ENCODE results near the gene CREB5. TPM values are rescaled to one million over a fixed set of nuclear protein-coding genes. Genes with fewer than 3 reads are reported as not detected.

Gene CREB5
- total and polyA plus RNA-seq, 2 of the 8 experiments (the other 6 are each of a cell fraction or from before 2014, with no cell fraction given) = 2.4 to 2.7 TPM

- no peak for TF ChIP-seq ZNF274 (IDR thresholded peaks at IDR 0.05; ENCODE audit: borderline replicate concordance, extremely low read depth, low read length)
- no peak for TF ChIP-seq RFX5 (IDR thresholded peaks at IDR 0.05; ENCODE audit: borderline replicate concordance, low read depth, low read length)
- TF ChIP-seq FOSL1 (IDR thresholded peaks at IDR 0.05; ENCODE audit: insufficient read depth, low read depth, low read length) = no peak
- no peak for TF ChIP-seq HDAC6 (IDR thresholded peaks at IDR 0.05; ENCODE audit: low read depth, low read length)
Measured at GRCh38 chr7:28591041-28591674, 178.8 kb downstream of the CREB5 start (continued).
